ENCODE measurements around the gene PNKP. TPM values are rescaled to one million over a fixed set of nuclear protein-coding genes. Genes with fewer than 3 reads are reported as not detected.

The PNKP gene
- total and polyA plus RNA-seq, 10 of the 15 experiments (the other 5 are each of a cell fraction or from before 2014, with no cell fraction given) = 2.9 to 82.3 (median 33.2) TPM

- RAD21 ChIA-PET (ENCODE audit: unreplicated experiment) = interaction anchor here (0.8 to 3.1 kb wide), 8 partner anchors 10 to 38 kb away, joined by 3 to 34 read pairs (median 4); partner anchors contain the start of genes ATF5, IL4I1 and NUP62
- TSS peak; percentile 72 for BruUV-seq (replicated peaks)
- 13% methylated on average over 16 of the region's 16 CpGs for WGBS (ENCODE audit: insufficient coverage, insufficient replicate concordance, low lambda C conversion rate, missing lambda C conversion rate)
- CTCF ChIA-PET = interaction anchor here (0.6 to 9.0 kb wide), 5 partner anchors 8 to 1535 kb away, joined by 3 to 71 read pairs (median 3); partner anchors contain the start of genes ATF5 and IL4I1
- intact Hi-C loops (cut with micrococcal nuclease; ENCODE audit: unreplicated experiment) (loop anchor here (1.0 kb wide), 1 partner anchor 10 kb away; no protein-coding TSS in a partner anchor), in situ Hi-C loops (cut with MboI) (no loop called here)
- peak overlapping the region; percentile 33; the same call in 1 of the 2 replicates for H3K9ac ChIP-seq (ENCODE audit: control insufficient read depth, insufficient read depth, low read length)
- no peak overlapping the region for H2AFZ ChIP-seq (ENCODE audit: control insufficient read depth, low read depth, low read length)
- no peaks in the 10 kb centered on the region for H3K27me3 ChIP-seq (replicated peaks in 1 of 2; ENCODE audit: control insufficient read depth in 2 of 2, insufficient read depth in 2 of 2, low read length in 1 of 2)
- FAIRE-seq (no peak), ATAC-seq (peak; percentile 63), DNase-seq (ENCODE audit: low read depth, low spot score) (peak; percentile 85)
- peaks cover 43% of the 10 kb centered on the region for H3K79me2 ChIP-seq (ENCODE audit: control insufficient read depth, insufficient read depth, low read length)
- H3K27ac ChIP-seq (ENCODE audit: control insufficient read depth, insufficient read depth) = peak overlapping the region; percentile 81
- H3K9me3 ChIP-seq (replicated peaks; ENCODE audit: control insufficient read depth, insufficient read depth, low read length) = no peaks in the 10 kb centered on the region; the same call in 2 of the 3 replicates
- peaks cover 72% of the 10 kb centered on the region for H3K4me1 ChIP-seq (ENCODE audit: control insufficient read depth, insufficient read depth, low read length)
- peak overlapping the region; percentile 12; the same call in 1 of the 2 replicates for H3K4me2 ChIP-seq (ENCODE audit: control insufficient read depth, insufficient read depth)
- POLR2A ChIA-PET = interaction anchor here (0.6 to 4.1 kb wide), 17 partner anchors 8 to 272 kb away, joined by 3 to 47 read pairs (median 4); partner anchors contain the start of genes ATF5, IL4I1 and PNKP
- H4K20me1 ChIP-seq (ENCODE audit: control insufficient read depth, insufficient read depth) = peaks cover 3% of the 10 kb centered on the region; the same call in 1 of the 2 replicates
- no peak overlapping the region; the same call in 1 of the 2 replicates for H3K4me3 ChIP-seq
- SMC1A ChIA-PET (ENCODE audit: uncharacterized antibody, unreplicated experiment) = interaction anchor here (0.7 to 8.8 kb wide), 6 partner anchors 9 to 30 kb away, joined by 3 to 110 read pairs (median 4); partner anchors contain the start of genes AKT1S1, ATF5, IL4I1 and TBC1D17
- H3K36me3 ChIP-seq (ENCODE audit: control insufficient read depth in 2 of 2, insufficient read depth in 2 of 2, low read length in 1 of 2) = peaks cover 13 to 26% of the 10 kb centered on the region in 2 experiments
- TF ChIP-seq ZNF274 (IDR thresholded peaks at IDR 0.05; ENCODE audit: insufficient read depth, insufficient read length) (no peak), ELK1 (IDR thresholded peaks at IDR 0.05; ENCODE audit: low read depth, low read length) (no peak), HDGF (IDR thresholded peaks at IDR 0.05) (no peak), IKZF2 (IDR thresholded peaks at IDR 0.05) (no peak; a peak in 1 of 4 replicates), POLR2AphosphoS5 (IDR thresholded peaks at IDR 0.05; ENCODE audit: low read length) (no peak; the same call in 1 of the 2 replicates), DPF2 (IDR thresholded peaks at IDR 0.05) (no peak), IKZF1 (conservative IDR thresholded peaks at IDR 0.05) (peak; percentile 17; the same call in 1 of the 2 replicates), ZNF24 (IDR thresholded peaks at IDR 0.05) (no peak), NR2F1 (conservative IDR thresholded peaks at IDR 0.05) (no peak), BMI1 (IDR thresholded peaks at IDR 0.05; ENCODE audit: borderline replicate concordance) (no peak), GATAD2B (conservative IDR thresholded peaks at IDR 0.05; ENCODE audit: low read depth) (peak; percentile 24; the same call in 1 of the 2 replicates), CEBPZ (IDR thresholded peaks at IDR 0.05; ENCODE audit: low read depth, low read length) (no peak), EP300 (IDR thresholded peaks at IDR 0.05; ENCODE audit: borderline replicate concordance in 1 of 2, control insufficient read depth in 1 of 2, low read depth in 2 of 2, low read length in 2 of 2) (0 out of 4 replicates have a peak, but pooled peaks of 1 of the 2 experiments have one; percentile 23), RCOR1 (conservative IDR thresholded peaks at IDR 0.05; ENCODE audit: low read depth, low read length) (no peak), ETV6 (conservative IDR thresholded peaks at IDR 0.05 in 1 of 2, IDR thresholded peaks at IDR 0.05 in 1 of 2; ENCODE audit: borderline replicate concordance in 1 of 2, low read depth in 1 of 2) (no peak), SPI1 (IDR thresholded peaks at IDR 0.05; ENCODE audit: borderline replicate concordance, insufficient read depth, low read depth, low read length) (no peak), ATF7 (IDR thresholded peaks at IDR 0.05; ENCODE audit: low read depth) (peak; percentile 46; the same call in 1 of the 2 replicates)
These were observed 39.6 kb upstream of the PNKP start for GRCh38 chr19:49906879-49907564.
